WTC11 (cell line): ENCODE measurements around the gene LRRC27. TPM values are rescaled to one million over a fixed set of nuclear protein-coding genes. Genes with fewer than 3 reads are reported as not detected.

Experiments used
- ATAC-seq: fragments of 200-7000 bp; cut with Tn5 transposase; 2 replicates; pipeline ENCODE4 v1.10.0; 2021; ENCODE audit warnings: mild to moderate bottlenecking, moderate library complexity
- CTCF ChIA-PET: fragments of 300-600 bp; sonication (Branson Sonifier 250); formaldehyde crosslinking; loops from one replicate; lab custom pipeline; 2021; ENCODE audit warnings: antibody characterized with exemption; lab: Charles Lee
- POLR2A ChIA-PET: fragments of 350-600 bp; sonication (Branson Sonifier 250); formaldehyde crosslinking; loops from one replicate; lab custom pipeline; 2021; ENCODE audit warnings: antibody characterized with exemption; lab: Charles Lee
- DNase-seq: peaks from one replicate; pipeline ENCODE4 v3.0.0; 2021; ENCODE audit warnings: low spot score
- H3K27ac Mint-ChIP-seq: 2 replicates; pipeline ENCODE4 v1.8.0; 2021; ENCODE audit warnings: mixed read lengths
- H3K27me3 Mint-ChIP-seq: 2 replicates; pipeline ENCODE4 v1.8.0; 2021; ENCODE audit warnings: low read depth, mild to moderate bottlenecking, moderate library complexity, mixed read lengths
- H3K36me3 Mint-ChIP-seq: 2 replicates; pipeline ENCODE4 v1.8.0; 2021; ENCODE audit warnings: mixed read lengths
- H3K4me1 Mint-ChIP-seq: 2 replicates; pipeline ENCODE4 v1.8.0; 2022; ENCODE audit warnings: mixed read lengths
- H3K4me3 Mint-ChIP-seq: 2 replicates; pipeline ENCODE4 v1.8.0; 2021; ENCODE audit warnings: mild to moderate bottlenecking, moderate library complexity, mixed read lengths
- H3K9me3 Mint-ChIP-seq: 2 replicates; pipeline ENCODE4 v1.8.0; 2021; ENCODE audit warnings: mixed read lengths
- ATF3 ChIP-seq: sonication (generic); formaldehyde crosslinking; conservative IDR thresholded peaks from 2 replicates; pipeline ENCODE4 v1.8.1; 2022; ENCODE audit warnings: mild to moderate bottlenecking, missing genetic modification reagents
- ATF6 ChIP-seq: sonication (generic); formaldehyde crosslinking; IDR thresholded peaks from 2 replicates; pipeline ENCODE4 v1.8.1; 2023; ENCODE audit warnings: mild to moderate bottlenecking, missing genetic modification reagents
- CTCF ChIP-seq: fragments of 200-600 bp; IDR thresholded peaks from 2 replicates; pipeline ENCODE4 v1.8.0; 2022; ENCODE audit warnings: antibody characterized with exemption
- IRF1 ChIP-seq: sonication (generic); formaldehyde crosslinking; IDR thresholded peaks from 2 replicates; pipeline ENCODE4 v1.8.0; 2023; ENCODE audit warnings: missing genetic modification reagents
- NR1H2 ChIP-seq: sonication (generic); formaldehyde crosslinking; IDR thresholded peaks from 2 replicates; pipeline ENCODE4 v1.9.0; 2021; ENCODE audit warnings: mild to moderate bottlenecking, moderate library complexity, missing genetic modification reagents
- NR3C1 ChIP-seq: sonication (generic); formaldehyde crosslinking; conservative IDR thresholded peaks from 2 replicates; pipeline ENCODE4 v1.8.1; 2023; ENCODE audit warnings: low read depth, mild to moderate bottlenecking, missing genetic modification reagents
- SMAD3 ChIP-seq: sonication (generic); formaldehyde crosslinking; IDR thresholded peaks from 2 replicates; pipeline ENCODE4 v1.8.0; 2022; ENCODE audit warnings: missing genetic modification reagents, mild to moderate bottlenecking, borderline replicate concordance
- SMAD4 ChIP-seq: sonication (generic); formaldehyde crosslinking; IDR thresholded peaks from 2 replicates; pipeline ENCODE4 v1.8.0; 2022; ENCODE audit warnings: mild to moderate bottlenecking, missing genetic modification reagents
- ZNF281 ChIP-seq: sonication (generic); formaldehyde crosslinking; IDR thresholded peaks from 2 replicates; pipeline ENCODE4 v1.8.0; 2023; ENCODE audit warnings: mild to moderate bottlenecking, missing genetic modification reagents
- ZNF423 ChIP-seq: fragments of 250-450 bp; sonication (Bioruptor Pico); IDR thresholded peaks from 2 replicates; pipeline ENCODE4 v2.1.2; 2022; ENCODE audit warnings: mild to moderate bottlenecking, moderate library complexity
- ZNF425 ChIP-seq: fragments of 250-450 bp; sonication (Bioruptor Pico); conservative IDR thresholded peaks from 2 replicates; pipeline ENCODE4 v1.9.0; 2021; ENCODE audit warnings: mild to moderate bottlenecking
- total RNA-seq: library from RNA; stranded (reverse); gene quantifications from 3 replicates; pipeline ENCODE4 v1.2.3, GENCODE V29; 2021

The LRRC27 gene
- total RNA-seq, 1 experiment from 2014 or later, result 4.4 TPM

GRCh38 chr10:132301371-132302330 lies 30.3 kb upstream of the LRRC27 start (continued):
- TF ChIP-seq ZNF281 (CRISPR knock-in tag) (no peak), IRF1 (CRISPR knock-in tag) (no peak), ATF3 (CRISPR knock-in tag) (no peak)

- Mint-ChIP-seq H3K27me3 (peaks cover 26% of the 10 kb centered on the region), H3K9me3 (peaks cover 19% of the 10 kb centered on the region), H3K4me1 (peaks cover 7% of the 10 kb centered on the region), H3K27ac (0 out of 2 replicates have a peak overlapping the region, but pooled peaks have one; percentile 53), H3K36me3 (peaks cover 17% of the 10 kb centered on the region), H3K4me3 (no peak overlapping the region)
- CTCF ChIA-PET, result interaction anchor here (1.3 to 1.7 kb wide), 3 partner anchors 50 to 58 kb away, joined by 3 to 6 read pairs (median 6); no protein-coding TSS in a partner anchor
- POLR2A ChIA-PET, result interaction anchor here (0.6 kb wide), 1 partner anchor 31 kb away, joined by 3 read pairs; no protein-coding TSS in a partner anchor
- TF ChIP-seq ATF3 (CRISPR knock-in tag), result no peak
- TF ChIP-seq ZNF423 (CRISPR knock-in tag), result no peak
- TF ChIP-seq ATF6 (CRISPR knock-in tag), result no peak
- no peak for TF ChIP-seq SMAD4 (CRISPR knock-in tag)
- TF ChIP-seq SMAD3, result no peak
- no peak for TF ChIP-seq NR1H2
- TF ChIP-seq NR3C1 (CRISPR knock-in tag), result no peak
- ATAC-seq, result no peak
- no peak for DNase-seq
Observed at GRCh38 chr10:132302421-132303310, 29.3 kb upstream of the LRRC27 start.

GRCh38 chr10:132303361-132304115 lies 28.5 kb upstream of the LRRC27 start:
- peaks cover 3% of the 10 kb centered on the region; the same call in 1 of the 2 replicates for H3K4me1 Mint-ChIP-seq
- H3K9me3 Mint-ChIP-seq, result peaks cover 19% of the 10 kb centered on the region
- DNase-seq (no peak), ATAC-seq (no peak)
- H3K4me3 Mint-ChIP-seq, result no peak overlapping the region
- peaks cover 17% of the 10 kb centered on the region for H3K36me3 Mint-ChIP-seq
- peaks cover 26% of the 10 kb centered on the region for H3K27me3 Mint-ChIP-seq
- POLR2A ChIA-PET, result interaction anchor here (0.6 kb wide), 1 partner anchor 30 kb away, joined by 3 read pairs; no protein-coding TSS in a partner anchor
- CTCF ChIA-PET, result interaction anchor here (1.3 to 1.7 kb wide), 3 partner anchors 49 to 57 kb away, joined by 3 to 6 read pairs (median 6); no protein-coding TSS in a partner anchor
- no peak overlapping the region for H3K27ac Mint-ChIP-seq
- TF ChIP-seq CTCF (no peak), ZNF425 (CRISPR knock-in tag) (no peak)
